ENCODE measurements around the gene GPATCH2.

DNA sequence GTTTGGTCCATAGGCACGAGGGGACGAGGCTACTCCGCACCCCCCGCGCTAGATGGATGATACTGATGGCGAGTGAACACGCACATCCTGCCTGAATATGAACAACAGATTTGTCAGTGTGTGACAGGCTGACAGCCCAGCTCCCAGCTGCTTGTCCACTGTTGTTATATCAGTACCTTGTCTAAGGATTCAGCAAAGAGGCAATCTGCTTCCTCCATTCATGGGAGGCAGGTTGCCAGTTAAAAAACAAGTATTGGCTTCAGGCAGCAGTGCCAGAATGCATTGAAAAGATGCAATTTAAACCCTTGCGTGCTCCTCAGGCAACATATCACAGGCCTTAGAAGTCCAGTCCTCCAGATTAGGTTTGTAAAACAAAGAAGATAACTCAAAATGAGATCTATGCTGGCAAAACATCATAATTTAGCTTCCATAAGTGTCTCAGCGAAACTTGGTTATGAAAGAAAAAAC lies 223.3 kb downstream of the GPATCH2 start:
- TF ChIP-seq, protein P1, sequence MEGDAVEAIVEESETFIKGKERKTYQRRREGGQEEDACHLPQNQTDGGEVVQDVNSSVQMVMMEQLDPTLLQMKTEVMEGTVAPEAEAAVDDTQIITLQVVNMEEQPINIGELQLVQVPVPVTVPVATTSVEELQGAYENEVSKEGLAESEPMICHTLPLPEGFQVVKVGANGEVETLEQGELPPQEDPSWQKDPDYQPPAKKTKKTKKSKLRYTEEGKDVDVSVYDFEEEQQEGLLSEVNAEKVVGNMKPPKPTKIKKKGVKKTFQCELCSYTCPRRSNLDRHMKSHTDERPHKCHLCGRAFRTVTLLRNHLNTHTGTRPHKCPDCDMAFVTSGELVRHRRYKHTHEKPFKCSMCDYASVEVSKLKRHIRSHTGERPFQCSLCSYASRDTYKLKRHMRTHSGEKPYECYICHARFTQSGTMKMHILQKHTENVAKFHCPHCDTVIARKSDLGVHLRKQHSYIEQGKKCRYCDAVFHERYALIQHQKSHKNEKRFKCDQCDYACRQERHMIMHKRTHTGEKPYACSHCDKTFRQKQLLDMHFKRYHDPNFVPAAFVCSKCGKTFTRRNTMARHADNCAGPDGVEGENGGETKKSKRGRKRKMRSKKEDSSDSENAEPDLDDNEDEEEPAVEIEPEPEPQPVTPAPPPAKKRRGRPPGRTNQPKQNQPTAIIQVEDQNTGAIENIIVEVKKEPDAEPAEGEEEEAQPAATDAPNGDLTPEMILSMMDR (IDR thresholded peaks at IDR 0.05), result no peak
- no peak for TF ChIP-seq EZH2 (IDR thresholded peaks at IDR 0.05)
